GM12878 (cell line): Measurements from ENCODE around the gene COL18A1.

Experiments
- NBN ChIP-seq: fragments of 450-650 bp; IDR thresholded peaks from 2 replicates; pipeline ENCODE4 v1.6.1; 2016
- POLR2AphosphoS5 ChIP-seq: IDR thresholded peaks from 2 replicates; pipeline ENCODE4 v1.6.1; 2011; ENCODE audit warnings: mild to moderate bottlenecking, low read length, inconsistent platforms

- TF ChIP-seq POLR2AphosphoS5 (no peak), NBN (no peak)
Observed at GRCh38 chr21:45431781-45432572, 27.0 kb downstream of the COL18A1 start.
